IMR-90 (cell line): ENCODE measurements around the gene AHCTF1. TPM values are rescaled to one million over a fixed set of nuclear protein-coding genes. Genes with fewer than 3 reads are reported as not detected.

Experiments used
- ATAC-seq: fragments of 200-7000 bp; cut with Tn5 transposase; 2 replicates; pipeline ENCODE4 v1.9.1; 2020; ENCODE audit warnings: low read depth, mild to moderate bottlenecking, moderate library complexity
- BruUV-seq: library from RNA; stranded (reverse); fragments of 400-500 nt; replicated peaks from 2 replicates; lab custom pipeline; 2021; lab: Mats Ljungman, UMichigan
- CTCF ChIA-PET: fragments of 300-600 bp; formaldehyde crosslinking; extraction: SDS; loops from one replicate; lab custom pipeline; 2021; ENCODE audit warnings: antibody characterized with exemption; lab: Yijun Ruan, JAX
- POLR2A ChIA-PET: fragments of 300-600 bp; sonication (Branson Sonifier 250); formaldehyde crosslinking; loops from one replicate; lab custom pipeline; 2022; ENCODE audit warnings: antibody characterized with exemption; ENCODE audit not compliant: unreplicated experiment; lab: Charles Lee
- DNase-seq: peaks from one replicate; pipeline ENCODE4 v3.0.0; 2013
- H2AFZ ChIP-seq: replicated peaks from 2 replicates; pipeline ENCODE3; 2013; ENCODE audit warnings: low read length, mild to moderate bottlenecking; ENCODE audit not compliant: poor library complexity
- H2AK5ac ChIP-seq: 2 replicates; pipeline ENCODE4 v1.6.1; 2013; ENCODE audit warnings: low read depth, low read length, inconsistent platforms
- H2AK9ac ChIP-seq: replicated peaks from 2 replicates; pipeline ENCODE3; 2013; ENCODE audit warnings: mild to moderate bottlenecking, low read depth, low read length, moderate library complexity; ENCODE audit not compliant: poor library complexity
- H2BK120ac ChIP-seq: 2 replicates; pipeline ENCODE4 v1.6.1; 2013; ENCODE audit warnings: low read depth, low read length, inconsistent platforms
- H2BK15ac ChIP-seq: 3 replicates; pipeline ENCODE4 v1.6.1; 2013; ENCODE audit warnings: low read depth, low read length, inconsistent platforms
- H2BK20ac ChIP-seq: 2 replicates; pipeline ENCODE4 v1.6.1; 2013; ENCODE audit warnings: low read depth, mild to moderate bottlenecking, inconsistent platforms, low read length, moderate library complexity
- H2BK5ac ChIP-seq: 2 replicates; pipeline ENCODE4 v1.6.1; 2013; ENCODE audit warnings: mild to moderate bottlenecking, low read depth, low read length, inconsistent platforms; ENCODE audit not compliant: poor library complexity, severe bottlenecking
- H3K14ac ChIP-seq: replicated peaks from 2 replicates; pipeline ENCODE4 v1.6.1; 2013; ENCODE audit warnings: low read depth, low read length, inconsistent platforms
- H3K18ac ChIP-seq: 2 replicates; pipeline ENCODE4 v1.6.1; 2013; ENCODE audit warnings: low read depth, low read length, control low read depth
- H3K23ac ChIP-seq: 2 replicates; pipeline ENCODE4 v1.6.1; 2013; ENCODE audit warnings: low read depth, low read length, inconsistent platforms
- H3K27ac ChIP-seq: 2 replicates; pipeline ENCODE4 v1.5.1; 2013; ENCODE audit warnings: mild to moderate bottlenecking, control low read depth, low read length; ENCODE audit not compliant: insufficient read depth
- H3K27me3 ChIP-seq: 2 replicates; pipeline ENCODE4 v1.6.1; 2013; ENCODE audit warnings: low read length; ENCODE audit not compliant: control insufficient read depth, insufficient read depth
- H3K36me3 ChIP-seq: 2 replicates; pipeline ENCODE4 v1.6.1; 2013; ENCODE audit warnings: low read length, mixed read lengths; ENCODE audit not compliant: control insufficient read depth, insufficient read depth
- H3K4ac ChIP-seq: 2 replicates; pipeline ENCODE4 v1.6.1; 2013; ENCODE audit warnings: low read depth, low read length, inconsistent platforms
- H3K4me1 ChIP-seq: 2 replicates; pipeline ENCODE4 v1.6.1; 2013; ENCODE audit warnings: low read length, mixed read lengths; ENCODE audit not compliant: control insufficient read depth, insufficient read depth
- H3K4me2 ChIP-seq: 2 replicates; pipeline ENCODE4 v1.6.1; 2013; ENCODE audit warnings: low read depth, mild to moderate bottlenecking, control low read depth, low read length, moderate library complexity
- H3K4me3 ChIP-seq: 2 replicates; pipeline ENCODE4 v1.5.1; 2013; ENCODE audit warnings: low read depth, mild to moderate bottlenecking, control low read depth, low read length, moderate library complexity; ENCODE audit not compliant: insufficient read depth
- H3K56ac ChIP-seq: 2 replicates; pipeline ENCODE4 v1.6.1; 2013; ENCODE audit warnings: low read length, inconsistent platforms; ENCODE audit not compliant: insufficient read depth; ENCODE audit errors: extremely low read depth
- H3K79me1 ChIP-seq, 2 experiments: 2 replicates each; pipeline ENCODE4 v1.6.1; 2013; ENCODE audit warnings: low read length in 2 of 2, inconsistent platforms in 1 of 2, low read depth in 1 of 2
- H3K9ac ChIP-seq: 2 replicates; pipeline ENCODE4 v1.6.1; 2013; ENCODE audit warnings: low read depth, low read length, control low read depth
- H3K9me1 ChIP-seq: 2 replicates; pipeline ENCODE4 v1.6.1; 2013; ENCODE audit warnings: low read length, inconsistent platforms; ENCODE audit not compliant: insufficient read depth
- H3K9me3 ChIP-seq: 2 replicates; pipeline ENCODE4 v1.6.1; 2013; ENCODE audit warnings: low read length; ENCODE audit not compliant: control insufficient read depth, insufficient read depth
- H4K20me1 ChIP-seq: 2 replicates; pipeline ENCODE4 v1.6.1; 2013; ENCODE audit warnings: low read length, inconsistent platforms; ENCODE audit not compliant: insufficient read depth
- H4K5ac ChIP-seq: 2 replicates; pipeline ENCODE4 v1.6.1; 2013; ENCODE audit warnings: mild to moderate bottlenecking, low read depth, low read length, control low read depth
- H4K8ac ChIP-seq, 2 experiments: 2 replicates each; pipeline ENCODE4 v1.6.1; 2013; ENCODE audit warnings: low read depth in 2 of 2, low read length in 2 of 2, control low read depth in 1 of 2, inconsistent platforms in 1 of 2
- H4K91ac ChIP-seq: 2 replicates; pipeline ENCODE4 v1.6.1; 2013; ENCODE audit warnings: low read depth, low read length, inconsistent platforms; ENCODE audit not compliant: insufficient read depth
- BHLHE40 ChIP-seq: fragments of 150-350 bp; IDR thresholded peaks from 2 replicates; pipeline ENCODE4 v1.6.1; 2016; ENCODE audit warnings: mild to moderate bottlenecking, low read depth, low read length
- CEBPB ChIP-seq: IDR thresholded peaks from 2 replicates; pipeline ENCODE4 v1.6.1; 2012; ENCODE audit warnings: low read depth, low read length, improper control_type of control experiment
- CHD1 ChIP-seq: IDR thresholded peaks from 2 replicates; pipeline ENCODE4 v1.6.1; 2012; ENCODE audit warnings: low read depth, low read length, improper control_type of control experiment
- CTCF ChIP-seq: conservative IDR thresholded peaks from 2 replicates; pipeline ENCODE4 v1.5.1; 2012; ENCODE audit warnings: mild to moderate bottlenecking, low read depth, low read length, improper control_type of control experiment
- ELK1 ChIP-seq: fragments of 150-350 bp; IDR thresholded peaks from 2 replicates; pipeline ENCODE4 v1.6.1; 2016; ENCODE audit warnings: low read depth, mild to moderate bottlenecking, low read length, moderate library complexity, borderline replicate concordance
- FOS ChIP-seq: fragments of 150-350 bp; IDR thresholded peaks from 2 replicates; pipeline ENCODE4 v1.6.1; 2016; ENCODE audit warnings: low read depth, low read length
- MAFK ChIP-seq: IDR thresholded peaks from 2 replicates; pipeline ENCODE4 v1.6.1; 2012; ENCODE audit warnings: low read depth, low read length, improper control_type of control experiment
- MAZ ChIP-seq: IDR thresholded peaks from 2 replicates; pipeline ENCODE4 v1.6.1; 2012; ENCODE audit warnings: low read depth, mild to moderate bottlenecking, low read length, improper control_type of control experiment, moderate library complexity, borderline replicate concordance
- MXI1 ChIP-seq: IDR thresholded peaks from 2 replicates; pipeline ENCODE4 v1.6.1; 2012; ENCODE audit warnings: low read depth, mild to moderate bottlenecking, low read length, moderate library complexity, borderline replicate concordance
- NFE2L2 ChIP-seq: fragments of 150-350 bp; IDR thresholded peaks from 2 replicates; pipeline ENCODE4 v1.6.1; 2016; ENCODE audit warnings: low read depth, mild to moderate bottlenecking, low read length
- POLR2A ChIP-seq: IDR thresholded peaks from 2 replicates; pipeline ENCODE4 v1.6.1; 2012; ENCODE audit warnings: mild to moderate bottlenecking, low read depth, low read length
- RAD21 ChIP-seq: IDR thresholded peaks from 2 replicates; pipeline ENCODE4 v1.6.1; 2012; ENCODE audit warnings: low read length, improper control_type of control experiment
- RCOR1 ChIP-seq: IDR thresholded peaks from 2 replicates; pipeline ENCODE4 v1.6.1; 2012; ENCODE audit warnings: mild to moderate bottlenecking, low read length, improper control_type of control experiment; ENCODE audit not compliant: insufficient replicate concordance
- RFX5 ChIP-seq: IDR thresholded peaks from 2 replicates; pipeline ENCODE4 v1.8.0; 2012; ENCODE audit warnings: low read depth, mild to moderate bottlenecking, low read length, moderate library complexity
- SMC3 ChIP-seq: fragments of 150-350 bp; IDR thresholded peaks from 2 replicates; pipeline ENCODE4 v1.6.1; 2016; ENCODE audit warnings: low read depth, mild to moderate bottlenecking, antibody characterized with exemption, low read length, moderate library complexity
- WGBS, 2 experiments: methylation state at CpG; one replicate each; pipeline versions ENCODE4 v1.1.5 to v1.1.7; 2013; ENCODE audit warnings: missing lambda C conversion rate in 2 of 2; ENCODE audit not compliant: insufficient read length in 1 of 2; ENCODE audit errors: extremely low coverage in 2 of 2; 5-methylcytosine and 5-hydroxymethylcytosine counted together
- dilution Hi-C: fragments of 300-500 bp; cut with HindIII; formaldehyde crosslinking; loops from one replicate; pipeline ENCODE4 v1.14.3; 2018; ENCODE audit warnings: low sequenced_read_pairs; ENCODE audit not compliant: unreplicated experiment
- in situ Hi-C: fragments of 300-500 bp; cut with MboI; formaldehyde crosslinking; loops from 3 replicates; pipeline ENCODE4 v1.14.3; 2019; ENCODE audit warnings: low sequenced_read_pairs, inconsistent platforms, mixed read lengths
- intact Hi-C: fragments of 100-400 bp; cut with micrococcal nuclease; formaldehyde crosslinking; loops from 2 replicates; pipeline ENCODE4 v1.10.0; 2022
- polyA plus RNA-seq, 3 experiments: library from polyadenylated mRNA; depleted of rRNA; stranded (reverse); fragments of >200 nt; gene quantifications; 2 replicates each; pipeline ENCODE4 v1.2.3, GENCODE V29; 2012; ENCODE audit warnings: low replicate concordance in 1 of 3
- total RNA-seq: library from RNA; depleted of rRNA; stranded (reverse); fragments of >200 nt; gene quantifications from 2 replicates; pipeline ENCODE4 v1.2.3, GENCODE V29; 2012

Gene AHCTF1
- total and polyA plus RNA-seq, 2 of the 4 experiments (the other 2 are of a cell fraction), result 8.9 to 29.0 TPM

- TF ChIP-seq ELK1, result no peak
- TF ChIP-seq POLR2A, result no peak
- no peak for TF ChIP-seq MAZ
- no peak for TF ChIP-seq BHLHE40
- no peak for TF ChIP-seq CTCF
- TF ChIP-seq FOS, result no peak
- no peak for TF ChIP-seq RAD21
- no peak for TF ChIP-seq MAFK
- no peak for TF ChIP-seq RCOR1
- TF ChIP-seq RFX5, result no peak
- no peak for TF ChIP-seq NFE2L2
- TF ChIP-seq MXI1, result no peak
- TF ChIP-seq CHD1, result no peak
- no peak for TF ChIP-seq SMC3
- TF ChIP-seq CEBPB, result no peak
Measured at GRCh38 chr1:246923482-246923881, 8.3 kb downstream of the AHCTF1 start.

More at GRCh38 chr1:246923482-246923881, 8.3 kb downstream of the AHCTF1 start:
- H3K18ac ChIP-seq, result no peak overlapping the region
- dilution Hi-C loops (no loop called here), intact Hi-C loops (no loop called here), in situ Hi-C loops (no loop called here)
- H3K79me1 ChIP-seq, result peaks cover 10 to 23% of the 10 kb centered on the region in 2 experiments; a peak in 3 of 4 replicates
- no peak overlapping the region for H2AFZ ChIP-seq
- peaks cover 5% of the 10 kb centered on the region for H3K9me1 ChIP-seq
- H3K27me3 ChIP-seq, result no peaks in the 10 kb centered on the region
- no peak overlapping the region for H3K14ac ChIP-seq
- H3K4me3 ChIP-seq, result no peak overlapping the region
- no peak; the same call in 1 of the 2 replicates for ATAC-seq
- DNase-seq, result no peak
- H4K91ac ChIP-seq, result no peak overlapping the region
- peaks cover 4% of the 10 kb centered on the region; the same call in 1 of the 2 replicates for H3K4me1 ChIP-seq
- H3K56ac ChIP-seq, result no peak overlapping the region
- H2BK20ac ChIP-seq, result no peak overlapping the region
- H4K5ac ChIP-seq, result no peak overlapping the region
- WGBS, 2 experiments, result no CpG with 5 or more reads among the region's 5 CpGs
- H2BK120ac ChIP-seq, result no peak overlapping the region
- H3K4ac ChIP-seq, result no peak overlapping the region
- no peak overlapping the region for H3K9ac ChIP-seq
- H3K9me3 ChIP-seq, result no peaks in the 10 kb centered on the region
- POLR2A ChIA-PET, result no interaction called here
- CTCF ChIA-PET, result no interaction called here
- H3K27ac ChIP-seq, result no peak overlapping the region
- no peak overlapping the region for H4K8ac ChIP-seq
- H2BK15ac ChIP-seq, result no peak overlapping the region
- H2BK5ac ChIP-seq, result no peak overlapping the region
- H3K23ac ChIP-seq, result no peak overlapping the region
- H3K4me2 ChIP-seq, result no peak overlapping the region
- no peak overlapping the region for H2AK5ac ChIP-seq
- H2AK9ac ChIP-seq, result no peak overlapping the region
- peaks cover 4% of the 10 kb centered on the region; the same call in 1 of the 2 replicates for H3K36me3 ChIP-seq
- BruUV-seq, result no TSS peak
- peaks cover 52% of the 10 kb centered on the region for H4K20me1 ChIP-seq
